HEK293 (cell line): Measurements from ENCODE around the gene IGSF9.

ENCODE experiments used
- CTCF ChIA-PET: fragments of 350-600 bp; formaldehyde crosslinking; extraction: SDS; loops from one replicate; lab custom pipeline; 2021; ENCODE audit warnings: antibody characterized with exemption; lab: Yijun Ruan, JAX
- POLR2A ChIA-PET: fragments of 300-600 bp; formaldehyde crosslinking; extraction: SDS; loops from one replicate; lab custom pipeline; 2020; ENCODE audit warnings: antibody characterized with exemption, inconsistent platforms; lab: Yijun Ruan, JAX
- H3K27ac ChIP-seq: fragments of 200-500 bp; sonication (Bioruptor generic); 2 replicates; pipeline ENCODE4 v1.5.1; 2014; ENCODE audit warnings: low read depth, low read length, control low read depth, inconsistent platforms; ENCODE audit errors: extremely low read depth
- H3K36me3 ChIP-seq, 2 experiments: fragments of 200-500 bp in 1 of 2; sonication (Bioruptor generic) in 1 of 2; 1 replicate in 1 of 2; 2 replicates in 1 of 2; pipeline ENCODE4 v1.5.1; 2014 to 2017; ENCODE audit warnings: inconsistent platforms in 2 of 2, low read length in 2 of 2; ENCODE audit not compliant: control insufficient read depth in 2 of 2, insufficient read depth in 1 of 2
- H3K4me1 ChIP-seq: fragments of 200-500 bp; sonication (Bioruptor generic); 2 replicates; pipeline ENCODE4 v1.5.1; 2014; ENCODE audit warnings: mild to moderate bottlenecking, low read length, inconsistent platforms; ENCODE audit not compliant: control insufficient read depth, insufficient read depth
- H3K4me3 ChIP-seq: 2 replicates; pipeline ENCODE4 v1.5.1; 2011; ENCODE audit warnings: low read depth, mild to moderate bottlenecking, control low read depth, low read length, moderate library complexity
- H3K9me3 ChIP-seq: fragments of 200-500 bp; sonication (Bioruptor generic); 2 replicates; pipeline ENCODE4 v1.5.1; 2014; ENCODE audit warnings: low read depth, low read length, inconsistent platforms; ENCODE audit not compliant: control insufficient read depth, insufficient read depth
- BCL11A ChIP-seq: fragments of 450-650 bp; formaldehyde crosslinking; IDR thresholded peaks from 2 replicates; pipeline ENCODE4 v1.5.1; 2016; ENCODE audit warnings: low read depth, missing biosample characterization, missing genetic modification characterization
- IKZF3 ChIP-seq: fragments of 450-650 bp; IDR thresholded peaks from 2 replicates; pipeline ENCODE4 v1.5.0; 2018; ENCODE audit warnings: missing biosample characterization, mild to moderate bottlenecking, missing genetic modification characterization, moderate library complexity
- PATZ1 ChIP-seq: fragments of 450-650 bp; formaldehyde crosslinking; IDR thresholded peaks from 2 replicates; pipeline ENCODE4 v1.5.1; 2016; ENCODE audit warnings: missing biosample characterization, missing genetic modification characterization
- PRDM1 ChIP-seq: fragments of 450-650 bp; formaldehyde crosslinking; IDR thresholded peaks from 2 replicates; pipeline ENCODE4; 2016; ENCODE audit warnings: missing biosample characterization, missing genetic modification characterization
- PRDM2 ChIP-seq: fragments of 450-650 bp; formaldehyde crosslinking; IDR thresholded peaks from 2 replicates; pipeline ENCODE4 v1.5.1; 2016; ENCODE audit warnings: missing biosample characterization, missing genetic modification characterization, borderline replicate concordance
- SCRT2 ChIP-seq: fragments of 450-650 bp; formaldehyde crosslinking; IDR thresholded peaks from 2 replicates; pipeline ENCODE4 v1.5.1; 2016; ENCODE audit warnings: missing biosample characterization, missing genetic modification characterization
- TSHZ1 ChIP-seq: fragments of 450-650 bp; formaldehyde crosslinking; IDR thresholded peaks from 2 replicates; pipeline ENCODE4 v1.5.1; 2016; ENCODE audit warnings: missing biosample characterization, missing genetic modification characterization, borderline replicate concordance
- YY1 ChIP-seq: fragments of 450-650 bp; formaldehyde crosslinking; IDR thresholded peaks from 2 replicates; pipeline ENCODE4 v1.5.1; 2018; ENCODE audit warnings: missing biosample characterization, missing genetic modification characterization
- ZBTB1 ChIP-seq: fragments of 450-650 bp; formaldehyde crosslinking; IDR thresholded peaks from 2 replicates; pipeline ENCODE4 v1.5.1; 2016; ENCODE audit warnings: missing biosample characterization, missing genetic modification characterization
- ZEB2 ChIP-seq: fragments of 450-650 bp; formaldehyde crosslinking; IDR thresholded peaks from 2 replicates; pipeline ENCODE4 v1.5.1; 2016; ENCODE audit warnings: missing biosample characterization, missing genetic modification characterization
- ZNF133 ChIP-seq: fragments of 450-650 bp; formaldehyde crosslinking; IDR thresholded peaks from 2 replicates; pipeline ENCODE4 v1.5.1; 2016; ENCODE audit warnings: missing biosample characterization, missing genetic modification characterization
- ZNF175 ChIP-seq: fragments of 450-650 bp; formaldehyde crosslinking; IDR thresholded peaks from 2 replicates; pipeline ENCODE4 v1.5.1; 2016; ENCODE audit warnings: missing biosample characterization, missing genetic modification characterization
- ZNF354C ChIP-seq: fragments of 450-650 bp; formaldehyde crosslinking; IDR thresholded peaks from 2 replicates; pipeline ENCODE4 v1.5.1; 2016; ENCODE audit warnings: missing biosample characterization, missing genetic modification characterization, low read depth, borderline replicate concordance
- ZNF548 ChIP-seq: fragments of 450-650 bp; formaldehyde crosslinking; IDR thresholded peaks from 2 replicates; pipeline ENCODE4 v1.5.1; 2016; ENCODE audit warnings: missing biosample characterization, missing genetic modification characterization
- ZNF555 ChIP-seq: fragments of 450-650 bp; formaldehyde crosslinking; conservative IDR thresholded peaks from 2 replicates; pipeline ENCODE4 v1.5.1; 2017; ENCODE audit warnings: missing biosample characterization, mild to moderate bottlenecking, missing genetic modification characterization, inconsistent platforms
- ZNF558 ChIP-seq: fragments of 450-650 bp; formaldehyde crosslinking; IDR thresholded peaks from 2 replicates; pipeline ENCODE4 v1.5.1; 2016; ENCODE audit warnings: missing biosample characterization, missing genetic modification characterization
- ZNF561 ChIP-seq: fragments of 450-650 bp; IDR thresholded peaks from 2 replicates; pipeline ENCODE4 v1.5.1; 2018; ENCODE audit warnings: missing biosample characterization, missing genetic modification characterization, borderline replicate concordance
- ZNF658 ChIP-seq: fragments of 450-650 bp; formaldehyde crosslinking; IDR thresholded peaks from 2 replicates; pipeline ENCODE4; 2016; ENCODE audit warnings: missing biosample characterization, missing genetic modification characterization
- ZNF701 ChIP-seq: fragments of 450-650 bp; formaldehyde crosslinking; IDR thresholded peaks from 2 replicates; pipeline ENCODE4 v1.5.1; 2016; ENCODE audit warnings: missing biosample characterization, missing genetic modification characterization
- ZNF76 ChIP-seq: fragments of 450-650 bp; formaldehyde crosslinking; IDR thresholded peaks from 2 replicates; pipeline ENCODE4; 2016; ENCODE audit warnings: low read depth, missing biosample characterization, missing genetic modification characterization, borderline replicate concordance
- ZSCAN23 ChIP-seq: fragments of 450-650 bp; formaldehyde crosslinking; IDR thresholded peaks from 2 replicates; pipeline ENCODE4 v1.5.1; 2016; ENCODE audit warnings: missing biosample characterization, missing genetic modification characterization
- ZSCAN30 ChIP-seq: fragments of 450-650 bp; IDR thresholded peaks from 2 replicates; pipeline ENCODE4 v1.5.1; 2018; ENCODE audit warnings: missing biosample characterization, mild to moderate bottlenecking, missing genetic modification characterization, moderate library complexity

IGSF9 gene

GRCh38 chr1:159987186-159987585, 41.8 kb upstream of the IGSF9 start:
- H3K36me3 ChIP-seq = no peaks in the 10 kb centered on the region
- POLR2A ChIA-PET = no interaction called here
- H3K4me1 ChIP-seq = no peaks in the 10 kb centered on the region
- CTCF ChIA-PET = interaction anchor here (1.8 kb wide), 1 partner anchor 20 kb away, joined by 7 read pairs; no protein-coding TSS in a partner anchor
- TF ChIP-seq ZNF548 (tag by site-specific recombination) (no peak), ZEB2 (tag by site-specific recombination) (no peak), ZNF175 (tag by site-specific recombination) (no peak), IKZF3 (tag by site-specific recombination) (no peak)
- TF ChIP-seq, all 188 proteins: peak for 0
- Histone ChIP-seq H3K9me3 (no peaks in the 10 kb centered on the region), H3K27ac (no peak overlapping the region), H3K4me3 (no peak overlapping the region)

- ChIA-PET POLR2A (no interaction called here), CTCF (interaction anchor here (1.6 kb wide), 1 partner anchor 19 kb away, joined by 4 read pairs; no protein-coding TSS in a partner anchor)
- Histone ChIP-seq H3K36me3 (no peaks in the 10 kb centered on the region), H3K4me1 (no peaks in the 10 kb centered on the region), H3K9me3 (no peaks in the 10 kb centered on the region), H3K27ac (no peak overlapping the region), H3K4me3 (no peak overlapping the region)
- no peak for TF ChIP-seq ZNF561
- no peak for TF ChIP-seq ZNF76 (tag by site-specific recombination)
- TF ChIP-seq ZSCAN30 (tag by site-specific recombination) = no peak
- peak; percentile 90 for TF ChIP-seq ZNF558 (tag by site-specific recombination)
Measured at GRCh38 chr1:159986531-159986930, 41.1 kb upstream of the IGSF9 start.

GRCh38 chr1:159986093-159986492, 40.7 kb upstream of the IGSF9 start:
- CTCF ChIA-PET = interaction anchor here (1.6 kb wide), 1 partner anchor 19 kb away, joined by 4 read pairs; no protein-coding TSS in a partner anchor
- H3K9me3 ChIP-seq = no peaks in the 10 kb centered on the region
- no peaks in the 10 kb centered on the region for H3K4me1 ChIP-seq
- H3K27ac ChIP-seq = no peak overlapping the region
- no peaks in the 10 kb centered on the region for H3K36me3 ChIP-seq
- no peak overlapping the region for H3K4me3 ChIP-seq
- POLR2A ChIA-PET = no interaction called here
- no peak for TF ChIP-seq YY1 (tag by site-specific recombination)
- TF ChIP-seq PRDM2 (tag by site-specific recombination) = no peak
- TF ChIP-seq TSHZ1 = no peak
- no peak for TF ChIP-seq ZBTB1 (tag by site-specific recombination)
- TF ChIP-seq ZNF133 = no peak
- TF ChIP-seq ZNF555 = no peak
- no peak for TF ChIP-seq BCL11A (tag by site-specific recombination)
- no peak for TF ChIP-seq PRDM1 (tag by site-specific recombination)
- no peak for TF ChIP-seq ZSCAN23 (tag by site-specific recombination)
- TF ChIP-seq PATZ1 (tag by site-specific recombination) = no peak
- no peak for TF ChIP-seq ZNF658 (tag by site-specific recombination)
- TF ChIP-seq ZNF701 (tag by site-specific recombination) = no peak
- no peak for TF ChIP-seq SCRT2 (tag by site-specific recombination)
- TF ChIP-seq ZNF354C (tag by site-specific recombination) = no peak
